Measurements from ENCODE around the gene DNM3.

DNA sequence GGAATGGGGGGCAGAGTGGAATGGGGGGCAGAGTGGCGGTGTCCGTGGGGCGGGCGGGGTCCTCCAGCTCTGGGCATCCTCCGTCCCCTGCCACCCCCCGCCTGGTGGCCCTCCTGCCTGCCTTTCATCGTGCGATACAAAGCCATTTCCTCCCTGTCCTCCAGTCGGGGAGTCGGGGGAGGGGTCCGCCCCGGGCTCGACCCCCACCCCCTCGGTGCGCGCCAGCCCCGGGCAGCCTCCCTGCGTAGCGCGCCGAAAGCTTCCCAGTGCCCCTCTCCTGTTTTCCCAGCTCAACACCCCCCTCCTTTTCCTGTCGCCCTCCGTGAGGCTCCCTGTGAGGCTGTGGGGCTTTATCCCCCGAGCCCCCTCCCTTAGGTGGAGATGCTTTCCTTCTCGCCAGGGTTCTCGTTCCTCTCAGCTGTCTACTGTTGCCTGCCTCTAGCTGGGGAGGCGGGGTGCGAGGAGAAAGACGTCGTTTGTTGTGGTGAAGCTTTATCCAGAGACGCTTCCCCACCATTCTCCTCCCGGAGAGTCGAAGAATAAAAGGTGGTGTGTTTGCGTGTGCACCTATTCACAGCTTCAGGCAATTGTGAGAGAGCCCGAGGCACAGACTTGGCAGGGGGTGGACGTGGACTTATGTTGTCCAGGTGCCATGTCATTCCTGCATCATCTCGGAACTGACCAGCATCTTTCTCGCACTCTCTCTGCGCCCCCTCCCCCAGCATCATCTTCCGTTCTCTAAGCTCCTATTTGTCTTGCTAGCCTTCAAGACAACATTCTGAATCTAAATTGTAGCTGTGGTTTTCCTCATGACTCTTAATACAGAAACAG, 848 bp downstream of the DNM3 start:
- TF ChIP-seq, protein P1, sequence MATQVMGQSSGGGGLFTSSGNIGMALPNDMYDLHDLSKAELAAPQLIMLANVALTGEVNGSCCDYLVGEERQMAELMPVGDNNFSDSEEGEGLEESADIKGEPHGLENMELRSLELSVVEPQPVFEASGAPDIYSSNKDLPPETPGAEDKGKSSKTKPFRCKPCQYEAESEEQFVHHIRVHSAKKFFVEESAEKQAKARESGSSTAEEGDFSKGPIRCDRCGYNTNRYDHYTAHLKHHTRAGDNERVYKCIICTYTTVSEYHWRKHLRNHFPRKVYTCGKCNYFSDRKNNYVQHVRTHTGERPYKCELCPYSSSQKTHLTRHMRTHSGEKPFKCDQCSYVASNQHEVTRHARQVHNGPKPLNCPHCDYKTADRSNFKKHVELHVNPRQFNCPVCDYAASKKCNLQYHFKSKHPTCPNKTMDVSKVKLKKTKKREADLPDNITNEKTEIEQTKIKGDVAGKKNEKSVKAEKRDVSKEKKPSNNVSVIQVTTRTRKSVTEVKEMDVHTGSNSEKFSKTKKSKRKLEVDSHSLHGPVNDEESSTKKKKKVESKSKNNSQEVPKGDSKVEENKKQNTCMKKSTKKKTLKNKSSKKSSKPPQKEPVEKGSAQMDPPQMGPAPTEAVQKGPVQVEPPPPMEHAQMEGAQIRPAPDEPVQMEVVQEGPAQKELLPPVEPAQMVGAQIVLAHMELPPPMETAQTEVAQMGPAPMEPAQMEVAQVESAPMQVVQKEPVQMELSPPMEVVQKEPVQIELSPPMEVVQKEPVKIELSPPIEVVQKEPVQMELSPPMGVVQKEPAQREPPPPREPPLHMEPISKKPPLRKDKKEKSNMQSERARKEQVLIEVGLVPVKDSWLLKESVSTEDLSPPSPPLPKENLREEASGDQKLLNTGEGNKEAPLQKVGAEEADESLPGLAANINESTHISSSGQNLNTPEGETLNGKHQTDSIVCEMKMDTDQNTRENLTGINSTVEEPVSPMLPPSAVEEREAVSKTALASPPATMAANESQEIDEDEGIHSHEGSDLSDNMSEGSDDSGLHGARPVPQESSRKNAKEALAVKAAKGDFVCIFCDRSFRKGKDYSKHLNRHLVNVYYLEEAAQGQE (IDR thresholded peaks at IDR 0.05; ENCODE audit: low read depth), result no peak
- TF ChIP-seq TCF12 (IDR thresholded peaks at IDR 0.05; ENCODE audit: low read depth) (no peak), YY1 (IDR thresholded peaks at IDR 0.05; ENCODE audit: low read depth) (no peak)
- TF ChIP-seq, protein P2, sequence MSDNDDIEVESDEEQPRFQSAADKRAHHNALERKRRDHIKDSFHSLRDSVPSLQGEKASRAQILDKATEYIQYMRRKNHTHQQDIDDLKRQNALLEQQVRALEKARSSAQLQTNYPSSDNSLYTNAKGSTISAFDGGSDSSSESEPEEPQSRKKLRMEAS (IDR thresholded peaks at IDR 0.05), result no peak
